ENCODE data around the gene CDCA5. TPM values are rescaled to one million over a fixed set of nuclear protein-coding genes. Genes with fewer than 3 reads are reported as not detected.

The CDCA5 gene
- polyA plus RNA-seq, 3 donors, result 17.8 to 18.4 (median 18.0) TPM

GRCh38 chr11:65078786-65079342 is 5.0 kb downstream of the CDCA5 start:
- DNase-seq (ENCODE audit: low read depth in 3 of 3, low spot score in 2 of 3), result no peak

- no peak for DNase-seq (ENCODE audit: low read depth in 3 of 3, low spot score in 2 of 3)
These were observed 5.7 kb downstream of the CDCA5 start for GRCh38 chr11:65078151-65078550.

- DNase-seq (ENCODE audit: low read depth in 3 of 3, low spot score in 2 of 3), result no peak
These were observed 6.4 kb downstream of the CDCA5 start for GRCh38 chr11:65077451-65077850.

- DNase-seq (ENCODE audit: low read depth in 3 of 3, low spot score in 2 of 3), result no peak
These were observed 11.2 kb downstream of the CDCA5 start for GRCh38 chr11:65072631-65072966.

- no peak for DNase-seq (ENCODE audit: low read depth in 3 of 3, low spot score in 2 of 3)
These were observed 11.8 kb downstream of the CDCA5 start for GRCh38 chr11:65071907-65072630.

- no peak for DNase-seq (ENCODE audit: low read depth in 3 of 3, low spot score in 2 of 3)
These were observed 14.6 kb downstream of the CDCA5 start for GRCh38 chr11:65069217-65069616.

GRCh38 chr11:65067446-65067845 is 16.4 kb downstream of the CDCA5 start:
- no peak for DNase-seq (ENCODE audit: low read depth in 3 of 3, low spot score in 2 of 3)

GRCh38 chr11:65066805-65067291 is 17.0 kb downstream of the CDCA5 start:
- DNase-seq (ENCODE audit: low read depth in 3 of 3, low spot score in 2 of 3), result no peak

- DNase-seq (ENCODE audit: low read depth in 3 of 3, low spot score in 2 of 3), result no peak
These were observed 17.5 kb downstream of the CDCA5 start for GRCh38 chr11:65066315-65066714.

- DNase-seq (ENCODE audit: low read depth in 3 of 3, low spot score in 2 of 3), result no peak
These were observed 18.0 kb downstream of the CDCA5 start for GRCh38 chr11:65065851-65066250.

GRCh38 chr11:65064847-65065240 is 19.0 kb downstream of the CDCA5 start:
- DNase-seq (ENCODE audit: low read depth in 3 of 3, low spot score in 2 of 3), result no peak

- DNase-seq (ENCODE audit: low read depth in 3 of 3, low spot score in 2 of 3), result no peak
These were observed 20.3 kb downstream of the CDCA5 start for GRCh38 chr11:65063532-65063931.

GRCh38 chr11:65060913-65061408 is 22.9 kb downstream of the CDCA5 start:
- no peak for DNase-seq (ENCODE audit: low read depth in 3 of 3, low spot score in 2 of 3)

GRCh38 chr11:65059959-65060824 is 23.6 kb downstream of the CDCA5 start:
- DNase-seq (ENCODE audit: low read depth in 3 of 3, low spot score in 2 of 3), result no peak

- DNase-seq (ENCODE audit: low read depth in 3 of 3, low spot score in 2 of 3), result no peak
These were observed 24.3 kb downstream of the CDCA5 start for GRCh38 chr11:65059523-65059922.

GRCh38 chr11:65058419-65059054 is 25.3 kb downstream of the CDCA5 start, which contains the start of gene NAALADL1:
NAALADL1 (minus strand) TSS chr11:65058553; CDS start chr11:65058521, 32 bp downstream.
- DNase-seq (ENCODE audit: low read depth in 3 of 3, low spot score in 2 of 3), result no peak

- no peak for DNase-seq (ENCODE audit: low read depth in 3 of 3, low spot score in 2 of 3)
These were observed 25.8 kb downstream of the CDCA5 start for GRCh38 chr11:65058012-65058411.

- DNase-seq (ENCODE audit: low read depth in 3 of 3, low spot score in 2 of 3), result no peak
These were observed 26.3 kb downstream of the CDCA5 start for GRCh38 chr11:65057526-65057925.

GRCh38 chr11:65056999-65057398 is 26.8 kb downstream of the CDCA5 start:
- no peak for DNase-seq (ENCODE audit: low read depth in 3 of 3, low spot score in 2 of 3)

- DNase-seq (ENCODE audit: low read depth in 3 of 3, low spot score in 2 of 3), result no peak
These were observed 28.3 kb downstream of the CDCA5 start for GRCh38 chr11:65055538-65055937.

All from right renal cortex interstitium (tissue), 3 donors.